GM13976 (cell line): ENCODE measurements around the gene CT55.
"Not testable (repeated sequence)": the region's sequence is repeated elsewhere in the genome, so short reads cannot be mapped to it uniquely, and the experiment has no call there.

Source experiments
- DNase-seq: peaks from one replicate; pipeline ENCODE4 v3.0.0; 2012; ENCODE audit warnings: low spot score
- in situ Hi-C: fragments of 300-500 bp; cut with MboI; formaldehyde crosslinking; loops from one replicate; pipeline ENCODE4 v1.12.0; 2022; ENCODE audit warnings: low sequenced_read_pairs, mixed read lengths, inconsistent platforms; ENCODE audit not compliant: unreplicated experiment
- TF ChIP-seq, protein P1 (sequence below): IDR thresholded peaks from 2 replicates; pipeline ENCODE4 v1.5.1; 2012; ENCODE audit warnings: borderline replicate concordance, mild to moderate bottlenecking; ENCODE audit not compliant: insufficient read depth; ENCODE audit errors: extremely low read depth, missing control alignments, control extremely low read depth

CT55 gene

DNA sequence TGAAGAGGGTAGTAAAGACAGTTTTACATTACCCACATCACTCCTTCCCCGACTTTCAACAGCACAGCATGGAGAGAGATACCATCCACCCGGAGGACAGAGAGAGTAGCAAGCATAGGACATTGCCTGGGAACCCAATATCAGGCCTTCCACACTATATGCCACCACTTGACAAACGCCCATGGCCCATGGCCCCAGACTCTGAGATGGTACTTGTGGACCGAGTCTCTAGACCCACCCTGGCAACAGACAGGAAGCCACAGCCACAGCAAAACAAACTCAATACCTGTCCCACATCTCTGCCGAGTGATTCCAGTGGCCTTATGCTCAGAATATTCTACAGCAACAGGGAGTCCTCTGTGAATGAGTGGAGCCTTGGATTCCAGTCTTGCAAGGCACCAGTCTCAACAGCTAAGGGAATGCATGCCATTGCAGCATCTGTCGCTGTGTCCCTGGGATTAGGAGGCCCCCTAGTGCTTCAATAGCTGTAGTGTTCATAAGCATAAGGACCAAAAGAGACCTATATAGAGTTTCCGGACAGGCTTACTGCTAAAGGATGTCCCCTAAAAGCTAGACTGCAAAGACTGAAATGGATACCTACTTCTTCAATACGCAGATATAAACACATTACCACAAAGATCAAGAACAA lies 14.7 kb upstream of the CT55 start:
- TF ChIP-seq, protein P1, sequence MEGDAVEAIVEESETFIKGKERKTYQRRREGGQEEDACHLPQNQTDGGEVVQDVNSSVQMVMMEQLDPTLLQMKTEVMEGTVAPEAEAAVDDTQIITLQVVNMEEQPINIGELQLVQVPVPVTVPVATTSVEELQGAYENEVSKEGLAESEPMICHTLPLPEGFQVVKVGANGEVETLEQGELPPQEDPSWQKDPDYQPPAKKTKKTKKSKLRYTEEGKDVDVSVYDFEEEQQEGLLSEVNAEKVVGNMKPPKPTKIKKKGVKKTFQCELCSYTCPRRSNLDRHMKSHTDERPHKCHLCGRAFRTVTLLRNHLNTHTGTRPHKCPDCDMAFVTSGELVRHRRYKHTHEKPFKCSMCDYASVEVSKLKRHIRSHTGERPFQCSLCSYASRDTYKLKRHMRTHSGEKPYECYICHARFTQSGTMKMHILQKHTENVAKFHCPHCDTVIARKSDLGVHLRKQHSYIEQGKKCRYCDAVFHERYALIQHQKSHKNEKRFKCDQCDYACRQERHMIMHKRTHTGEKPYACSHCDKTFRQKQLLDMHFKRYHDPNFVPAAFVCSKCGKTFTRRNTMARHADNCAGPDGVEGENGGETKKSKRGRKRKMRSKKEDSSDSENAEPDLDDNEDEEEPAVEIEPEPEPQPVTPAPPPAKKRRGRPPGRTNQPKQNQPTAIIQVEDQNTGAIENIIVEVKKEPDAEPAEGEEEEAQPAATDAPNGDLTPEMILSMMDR = no peak
- in situ Hi-C loops = loop anchor here (25.0 kb wide), 1 partner anchor 276 kb away; no protein-coding TSS in a partner anchor
- peak; percentile 48 for DNase-seq

DNA sequence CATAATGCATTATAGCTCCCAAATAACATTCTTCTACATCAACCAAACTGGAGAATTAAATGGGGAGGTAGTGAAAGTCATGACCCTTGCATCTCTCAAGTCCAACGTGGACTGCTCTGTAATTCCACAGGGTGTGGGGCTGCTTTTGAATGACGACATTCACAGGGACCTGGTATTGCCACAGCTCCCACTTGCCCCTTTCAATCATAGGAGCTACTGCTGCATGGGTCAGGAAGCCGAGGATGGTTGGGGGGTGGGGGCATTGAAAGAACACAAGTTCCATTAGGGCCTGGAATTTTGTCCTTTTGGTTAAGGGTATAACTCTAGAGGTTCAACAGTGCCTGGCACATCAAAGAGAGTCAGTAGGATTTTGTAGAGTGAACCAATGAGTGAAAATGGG lies 7.4 kb upstream of the CT55 start:
- in situ Hi-C loops = loop anchor here (25.0 kb wide), 1 partner anchor 284 kb away; no protein-coding TSS in a partner anchor

DNA sequence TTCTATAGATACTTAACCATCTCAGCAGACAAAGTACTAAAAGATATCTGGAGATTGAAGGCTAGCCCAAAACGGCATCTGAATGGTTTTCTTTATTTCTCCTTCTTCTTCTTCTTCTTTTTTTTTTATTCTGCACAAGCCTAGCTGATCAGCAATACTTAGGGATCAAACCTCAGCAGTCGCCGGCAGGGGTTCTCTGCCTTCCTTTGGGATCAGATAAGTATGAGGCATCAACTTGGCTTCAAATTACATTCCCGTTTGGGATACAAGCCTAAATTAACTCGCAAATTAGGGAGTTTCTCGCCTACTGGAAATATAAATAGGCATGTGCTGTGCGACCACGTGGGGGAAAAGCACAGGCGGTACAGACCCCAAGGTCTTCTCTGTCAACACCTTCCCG lies 730 bp downstream of the CT55 start:
- TF ChIP-seq, protein P1 = no peak
- in situ Hi-C loops = loop anchor here (25.0 kb wide), 1 partner anchor 117 kb away; no protein-coding TSS in a partner anchor
- DNase-seq = no peak

More for the DNA sequence above, 7.4 kb upstream of the CT55 start:
- no peak for DNase-seq
- TF ChIP-seq, protein P1 = no peak

DNA sequence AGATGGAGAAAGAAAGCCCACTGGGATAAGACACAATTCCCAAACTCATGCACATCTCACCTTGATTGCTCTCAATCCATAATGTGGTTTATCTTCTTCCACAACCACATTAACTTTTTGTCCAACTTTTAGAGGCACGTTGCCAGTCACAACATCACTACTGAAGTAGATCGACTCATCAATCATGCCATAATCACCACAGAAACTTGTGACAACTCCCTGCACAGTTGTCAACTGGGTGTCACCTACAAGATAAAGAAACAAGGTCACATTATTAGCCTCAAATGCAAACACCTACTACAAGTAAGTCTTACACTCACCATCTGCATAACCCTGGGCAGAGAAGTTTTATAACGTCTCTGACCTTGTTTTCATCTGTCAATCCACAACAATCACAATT lies 1.7 kb downstream of the CT55 start:
- in situ Hi-C loops = loop anchor here (25.0 kb wide), 1 partner anchor 118 kb away; no protein-coding TSS in a partner anchor
- DNase-seq = not testable (repeated sequence)

DNA sequence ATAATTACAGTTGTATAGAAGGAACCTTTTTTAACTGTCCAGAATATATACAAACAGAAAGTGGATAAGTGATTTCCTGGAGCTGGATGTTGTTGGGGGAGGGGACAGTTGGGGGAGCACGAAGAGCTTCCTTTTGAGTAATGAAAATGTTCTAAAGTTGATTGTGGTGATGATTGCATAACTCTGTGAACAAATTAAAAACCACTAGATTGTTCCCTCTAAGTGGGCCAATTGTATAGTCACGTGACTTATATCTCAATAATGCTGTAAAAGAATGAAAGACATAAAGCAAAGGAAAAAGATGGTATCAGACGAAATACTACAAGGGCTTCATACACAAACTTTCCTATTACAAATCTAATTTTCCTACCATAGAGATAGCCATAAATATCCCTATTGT lies 2.7 kb downstream of the CT55 start:
- no peak for DNase-seq
- in situ Hi-C loops = loop anchor here (25.0 kb wide), 1 partner anchor 119 kb away; no protein-coding TSS in a partner anchor
- TF ChIP-seq, protein P1 = no peak

DNA sequence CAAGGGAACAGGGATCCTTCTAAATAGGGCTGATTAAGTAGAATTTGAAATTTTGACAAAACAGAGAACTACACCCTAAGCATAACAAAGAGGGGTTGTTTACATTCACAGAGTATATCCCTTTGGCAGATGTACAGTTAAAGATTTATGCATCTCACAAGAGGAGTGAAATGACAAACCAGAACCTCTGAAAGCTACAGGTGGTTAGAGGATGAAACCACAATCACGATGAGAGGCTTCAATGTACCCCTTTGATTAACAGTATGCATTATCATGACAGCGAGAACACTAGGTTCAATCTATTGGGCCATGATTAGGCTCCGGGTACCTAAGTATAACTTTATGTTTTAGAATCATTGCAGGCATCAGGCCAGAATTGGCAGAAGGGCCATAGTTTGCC lies 16.5 kb downstream of the CT55 start:
- not testable (repeated sequence) for DNase-seq

DNA sequence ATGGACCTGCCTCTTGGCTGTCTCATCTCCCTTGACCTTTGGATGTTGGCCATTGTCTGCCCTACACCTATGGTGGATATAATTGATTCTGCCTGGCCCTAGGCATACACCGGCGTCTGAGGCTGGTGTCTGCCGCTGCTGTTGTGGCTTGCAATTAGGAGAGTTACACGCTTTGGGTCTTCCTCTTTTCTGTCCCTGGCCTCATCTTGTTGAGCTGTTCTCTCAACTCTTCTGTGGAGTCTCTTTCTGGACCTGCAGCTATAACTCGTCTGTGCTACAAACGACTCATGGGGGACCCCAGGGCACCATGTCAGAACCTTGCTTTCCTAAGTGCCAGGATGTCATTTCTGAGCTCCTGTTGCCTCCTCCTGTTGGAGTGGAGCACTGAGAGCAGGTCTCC lies 45.1 kb downstream of the CT55 start:
- DNase-seq, in situ Hi-C loops: not testable (repeated sequence)

More for the DNA sequence above, 16.5 kb downstream of the CT55 start:
- in situ Hi-C loops = loop anchor here (25.0 kb wide), 1 partner anchor 133 kb away; no protein-coding TSS in a partner anchor

DNA sequence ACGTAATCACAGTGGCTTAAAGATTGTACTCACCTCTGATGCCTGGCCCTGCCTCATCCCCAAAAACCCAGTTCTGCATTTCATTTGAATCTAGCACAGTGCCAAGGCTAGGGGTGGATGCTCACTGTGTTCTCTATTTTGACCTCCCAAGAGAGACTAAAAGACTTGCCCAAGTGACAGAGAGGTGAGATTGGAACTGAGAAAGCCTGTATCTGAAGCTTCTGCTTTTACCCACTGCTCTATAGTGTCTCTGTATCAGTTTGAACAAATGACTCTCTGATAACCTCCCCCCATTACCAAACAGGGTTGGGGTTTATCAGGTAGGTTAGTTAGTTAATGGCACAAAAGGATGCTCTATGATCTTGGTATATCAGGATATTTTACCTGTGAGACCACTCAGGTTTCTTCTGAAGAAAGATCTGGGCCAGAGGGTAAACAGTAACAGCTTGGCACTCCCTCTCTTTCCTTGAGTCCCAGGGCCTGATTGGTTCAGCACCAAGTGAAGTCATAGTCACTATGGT lies 51.1 kb downstream of the CT55 start, which contains the start of gene ETDB:
ETDB (minus strand) TSS at position 471 of the 521 bp plus-strand sequence. CDS start 1,265 bp downstream, outside the sequence.
- in situ Hi-C loops = loop anchor here (25.0 kb wide), 1 partner anchor 92 kb away; no protein-coding TSS in a partner anchor
- DNase-seq = not testable (repeated sequence)

DNA sequence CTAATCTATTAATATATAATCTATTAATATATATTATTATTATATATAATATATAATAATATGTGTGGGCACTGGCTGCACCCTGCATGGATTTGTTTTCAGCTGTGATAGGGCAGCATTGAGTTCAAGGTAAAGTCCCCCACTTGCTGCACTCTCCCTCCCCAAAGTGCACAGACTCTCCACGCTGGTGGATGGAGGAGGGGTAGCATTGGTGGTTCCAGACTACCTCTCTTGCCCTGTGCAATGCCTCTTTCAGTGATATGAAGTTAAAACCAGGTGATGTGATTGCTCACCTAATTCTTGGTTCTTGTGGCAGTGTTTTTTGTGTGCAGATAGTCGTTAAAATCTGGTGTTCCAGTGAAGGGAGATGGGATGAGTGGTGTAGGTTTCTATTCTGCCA lies 55.1 kb downstream of the CT55 start:
- in situ Hi-C loops = loop anchor here (25.0 kb wide), 1 partner anchor 96 kb away; no protein-coding TSS in a partner anchor

More for the DNA sequence above, 55.1 kb downstream of the CT55 start:
- not testable (repeated sequence) for DNase-seq
